Measurements from ENCODE around the gene SF3B4.
"Not testable (repeated sequence)": the region's sequence is repeated elsewhere in the genome, so short reads cannot be mapped to it uniquely, and the experiment has no call there.

Gene SF3B4
- total RNA-seq: 11.5 to 47.1 (median 23.4) reads per million in 17 experiments

GRCh38 chr1:149927563-149928400 is at the start of gene SF3B4:
TSS of gene SF3B4 (minus strand) at chr1:149927803. CDS start at chr1:149927759, 44 bp downstream.
- peak; percentile 95 to 98 (median 98) for DNase-seq

GRCh38 chr1:149977345-149977744 is 49.7 kb upstream of the SF3B4 start:
- DNase-seq: no peak

GRCh38 chr1:149972547-149972946 is 44.9 kb upstream of the SF3B4 start:
- no peak for DNase-seq

GRCh38 chr1:149967646-149968045 is 40.0 kb upstream of the SF3B4 start:
- DNase-seq: peak; percentile 17 to 61 (median 38)

- DNase-seq: peak in 1 of 4 experiments; percentile 20
Measured at GRCh38 chr1:149967041-149967440, 39.4 kb upstream of the SF3B4 start.

GRCh38 chr1:149966405-149966804 is 38.8 kb upstream of the SF3B4 start:
- DNase-seq: no peak

GRCh38 chr1:149965440-149965839 is 37.8 kb upstream of the SF3B4 start:
- DNase-seq: no peak

GRCh38 chr1:149963358-149963757 is 35.8 kb upstream of the SF3B4 start:
- no peak for DNase-seq

- DNase-seq: no peak
Measured at GRCh38 chr1:149962736-149963135, 35.1 kb upstream of the SF3B4 start.

GRCh38 chr1:149962039-149962647 is 34.5 kb upstream of the SF3B4 start:
- DNase-seq: peak; percentile 79 to 92 (median 87)

- DNase-seq: not testable (repeated sequence)
Measured at GRCh38 chr1:149957548-149957947, 29.9 kb upstream of the SF3B4 start.

GRCh38 chr1:149949911-149950310 is 22.3 kb upstream of the SF3B4 start:
- DNase-seq: no peak

- no peak for DNase-seq
Measured at GRCh38 chr1:149945206-149945605, 17.6 kb upstream of the SF3B4 start.

- DNase-seq: no peak
Measured at GRCh38 chr1:149942885-149943284, 15.3 kb upstream of the SF3B4 start.

- peak in 1 of 4 experiments; percentile 21 for DNase-seq
Measured at GRCh38 chr1:149942207-149942606, 14.6 kb upstream of the SF3B4 start.

GRCh38 chr1:149940427-149940826 is 12.8 kb upstream of the SF3B4 start:
- DNase-seq: no peak

- DNase-seq: not testable (repeated sequence)
Measured at GRCh38 chr1:149938668-149939003, 11.0 kb upstream of the SF3B4 start.

GRCh38 chr1:149937759-149938158 is 10.2 kb upstream of the SF3B4 start:
- no peak for DNase-seq

GRCh38 chr1:149936992-149937705 is 9.5 kb upstream of the SF3B4 start:
- DNase-seq: peak in 3 of 4 experiments; percentile 22 to 48 (median 46)

- no peak for DNase-seq
Measured at GRCh38 chr1:149936170-149936991, 8.8 kb upstream of the SF3B4 start, which contains the start of gene MTMR11. TSS of gene MTMR11 (minus strand) at chr1:149936879. CDS start at chr1:149936647, 232 bp downstream.

GRCh38 chr1:149934356-149934755 is 6.8 kb upstream of the SF3B4 start:
- no peak for DNase-seq

GRCh38 chr1:149933208-149933607 is 5.6 kb upstream of the SF3B4 start:
- DNase-seq: no peak
